T-helper 9 cell (primary cell): ENCODE data around the gene CA9.
"Not testable (repeated sequence)": the region's sequence is repeated elsewhere in the genome, so short reads cannot be mapped to it uniquely, and the experiment has no call there.

Source experiments
- DNase-seq: peaks from one replicate; pipeline ENCODE4 v3.0.0-alpha.2; 2020
- total RNA-seq, 2 donors: gene quantifications; one replicate each; lab custom pipeline; 2026; lab: John Stamatoyannopoulos, UW

CA9 gene
- total RNA-seq: 0 reads per million in 2 donors

GRCh38 chr9:35673132-35674024, at the start of gene CA9:
CA9 (plus strand) TSS chr9:35673928; CDS start chr9:35673960, 32 bp downstream.
- DNase-seq: no peak

GRCh38 chr9:35627575-35627974, 46.2 kb upstream of the CA9 start:
- no peak for DNase-seq

- DNase-seq: no peak
Observed at GRCh38 chr9:35628389-35628991, 45.2 kb upstream of the CA9 start.

GRCh38 chr9:35629597-35629996, 44.1 kb upstream of the CA9 start:
- no peak for DNase-seq

- no peak for DNase-seq
Observed at GRCh38 chr9:35635730-35636129, 38.0 kb upstream of the CA9 start.

- DNase-seq: no peak
Observed at GRCh38 chr9:35636135-35636876, 37.4 kb upstream of the CA9 start.

GRCh38 chr9:35636877-35637246, 36.9 kb upstream of the CA9 start:
- DNase-seq: not testable (repeated sequence)

GRCh38 chr9:35637427-35637955, 36.2 kb upstream of the CA9 start:
- DNase-seq: not testable (repeated sequence)

GRCh38 chr9:35638751-35639150, 35.0 kb upstream of the CA9 start:
- DNase-seq: not testable (repeated sequence)

- DNase-seq: not testable (repeated sequence)
Observed at GRCh38 chr9:35639225-35639624, 34.5 kb upstream of the CA9 start.

GRCh38 chr9:35639631-35640030, 34.1 kb upstream of the CA9 start:
- no peak for DNase-seq

- DNase-seq: not testable (repeated sequence)
Observed at GRCh38 chr9:35640431-35640830, 33.3 kb upstream of the CA9 start.

- DNase-seq: not testable (repeated sequence)
Observed at GRCh38 chr9:35641478-35641877, 32.2 kb upstream of the CA9 start.

- DNase-seq: no peak
Observed at GRCh38 chr9:35643046-35643445, 30.7 kb upstream of the CA9 start.

GRCh38 chr9:35645736-35646135, 28.0 kb upstream of the CA9 start:
- not testable (repeated sequence) for DNase-seq

- no peak for DNase-seq
Observed at GRCh38 chr9:35646153-35646532, 27.6 kb upstream of the CA9 start.

- peak; percentile 90 for DNase-seq
Observed at GRCh38 chr9:35646533-35647265, 27.0 kb upstream of the CA9 start.

- DNase-seq: peak; percentile 23
Observed at GRCh38 chr9:35649431-35650340, 24.0 kb upstream of the CA9 start.

GRCh38 chr9:35650341-35651158, 23.2 kb upstream of the CA9 start, which contains the start of gene SIT1:
SIT1 (minus strand) TSS chr9:35650931; CDS start chr9:35650853, 78 bp downstream.
- no peak for DNase-seq
